ENCODE measurements around the gene NELFA. TPM values are rescaled to one million over a fixed set of nuclear protein-coding genes. Genes with fewer than 3 reads are reported as not detected.
"Not testable (repeated sequence)": the region's sequence is repeated elsewhere in the genome, so short reads cannot be mapped to it uniquely, and the experiment has no call there.

Gene NELFA
- total RNA-seq, 1 experiment from 2014 or later: 61.2 TPM

DNA sequence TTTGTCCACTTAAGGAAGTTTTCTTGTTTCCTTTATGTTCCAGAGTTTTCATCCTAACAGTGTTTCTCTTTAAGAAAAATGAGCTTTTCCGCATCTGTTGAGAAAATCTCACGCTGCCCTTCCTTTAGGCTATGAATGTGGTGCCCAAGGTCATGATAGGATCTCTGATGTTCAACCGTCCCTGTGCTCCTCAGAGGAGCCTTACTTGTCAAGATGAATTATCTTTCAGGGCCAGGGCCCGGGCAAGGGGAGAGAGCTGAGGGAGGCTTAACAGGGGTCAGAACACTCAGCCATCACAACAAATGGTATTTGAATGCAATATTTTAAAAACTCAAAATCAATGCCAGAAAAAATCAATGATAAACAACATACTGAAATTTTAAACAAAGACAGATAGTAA, 6.2 kb upstream of the NELFA start:
- DNase-seq: no peak
- H3K4me3 ChIP-seq (ENCODE audit: insufficient read depth, low read depth, low read length): no peak overlapping the region
- H3K27me3 ChIP-seq (ENCODE audit: control insufficient read depth, insufficient read depth, low read length): no peaks in the 10 kb centered on the region; the same call in none of the 2 replicates
- no peaks in the 10 kb centered on the region for H3K36me3 ChIP-seq (replicated peaks; ENCODE audit: control insufficient read depth, insufficient read depth, low read length)

DNA sequence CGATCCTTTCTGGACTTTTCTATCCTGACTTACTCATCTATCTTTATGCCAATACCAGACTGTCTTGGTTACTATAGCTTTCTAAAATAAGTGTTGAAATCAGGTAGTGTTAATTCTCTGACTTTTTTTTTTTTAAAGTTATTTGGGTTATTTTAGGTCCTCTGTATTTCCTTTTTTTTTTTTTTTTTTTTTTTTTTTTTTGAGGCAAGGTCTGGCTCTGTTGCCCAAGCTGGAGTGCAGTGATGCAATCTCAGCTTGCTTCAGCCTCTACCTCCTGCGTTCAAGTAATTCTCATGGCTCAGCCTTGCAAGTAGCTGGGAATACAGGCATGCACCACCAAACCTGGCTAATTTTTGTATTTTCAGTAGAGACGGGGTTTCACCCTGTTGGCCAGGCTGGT, 2.8 kb upstream of the NELFA start:
- no peaks in the 10 kb centered on the region; the same call in none of the 2 replicates for H3K27me3 ChIP-seq (ENCODE audit: control insufficient read depth, insufficient read depth, low read length)
- no peak overlapping the region for H3K4me3 ChIP-seq (ENCODE audit: insufficient read depth, low read depth, low read length)
- H3K36me3 ChIP-seq (replicated peaks; ENCODE audit: control insufficient read depth, insufficient read depth, low read length): no peaks in the 10 kb centered on the region; the same call in 1 of the 2 replicates
- DNase-seq: no peak

DNA sequence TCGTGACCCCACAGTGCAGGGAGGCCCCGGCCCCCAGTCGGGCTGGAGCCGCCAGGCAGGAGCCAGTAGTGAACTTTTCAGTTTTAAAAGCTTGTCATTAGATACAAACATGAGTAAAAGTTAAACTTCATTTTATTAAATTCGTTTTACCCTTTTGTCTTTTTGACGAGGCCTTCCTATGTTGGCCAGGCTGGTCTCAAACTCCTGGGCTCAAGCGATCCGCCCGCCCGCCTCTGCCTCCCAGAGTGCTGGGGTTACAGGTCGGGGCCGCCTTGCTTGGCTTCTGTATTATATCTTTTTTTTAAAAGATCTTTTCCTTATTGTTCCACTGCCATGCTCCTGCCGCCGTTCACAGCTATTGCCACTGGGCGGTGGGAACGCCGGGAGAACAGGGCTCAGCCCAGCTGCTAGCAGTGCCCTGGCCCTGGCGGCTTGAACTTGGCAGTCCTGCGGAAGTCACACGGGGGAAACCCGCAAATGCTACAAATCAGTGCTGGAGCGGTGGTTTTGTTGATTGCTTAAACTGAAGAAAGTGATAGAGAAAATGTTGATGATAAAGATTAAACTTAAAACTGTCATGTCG, 968 bp upstream of the NELFA start:
- peak; percentile 90 for DNase-seq
- no peaks in the 10 kb centered on the region; the same call in none of the 2 replicates for H3K27me3 ChIP-seq (ENCODE audit: control insufficient read depth, insufficient read depth, low read length)
- peaks cover 3% of the 10 kb centered on the region for H3K36me3 ChIP-seq (replicated peaks; ENCODE audit: control insufficient read depth, insufficient read depth, low read length)
- H3K4me3 ChIP-seq (ENCODE audit: insufficient read depth, low read depth, low read length): peak overlapping the region; percentile 99

- peaks cover 4% of the 10 kb centered on the region for H3K36me3 ChIP-seq (replicated peaks; ENCODE audit: control insufficient read depth, insufficient read depth, low read length)
- peak overlapping the region; percentile 99 for H3K4me3 ChIP-seq (ENCODE audit: insufficient read depth, low read depth, low read length)
- H3K27me3 ChIP-seq (ENCODE audit: control insufficient read depth, insufficient read depth, low read length): no peaks in the 10 kb centered on the region; the same call in none of the 2 replicates
- DNase-seq: no peak
Observed at GRCh38 chr4:2008671-2008920, 178 bp downstream of the NELFA start.

DNA sequence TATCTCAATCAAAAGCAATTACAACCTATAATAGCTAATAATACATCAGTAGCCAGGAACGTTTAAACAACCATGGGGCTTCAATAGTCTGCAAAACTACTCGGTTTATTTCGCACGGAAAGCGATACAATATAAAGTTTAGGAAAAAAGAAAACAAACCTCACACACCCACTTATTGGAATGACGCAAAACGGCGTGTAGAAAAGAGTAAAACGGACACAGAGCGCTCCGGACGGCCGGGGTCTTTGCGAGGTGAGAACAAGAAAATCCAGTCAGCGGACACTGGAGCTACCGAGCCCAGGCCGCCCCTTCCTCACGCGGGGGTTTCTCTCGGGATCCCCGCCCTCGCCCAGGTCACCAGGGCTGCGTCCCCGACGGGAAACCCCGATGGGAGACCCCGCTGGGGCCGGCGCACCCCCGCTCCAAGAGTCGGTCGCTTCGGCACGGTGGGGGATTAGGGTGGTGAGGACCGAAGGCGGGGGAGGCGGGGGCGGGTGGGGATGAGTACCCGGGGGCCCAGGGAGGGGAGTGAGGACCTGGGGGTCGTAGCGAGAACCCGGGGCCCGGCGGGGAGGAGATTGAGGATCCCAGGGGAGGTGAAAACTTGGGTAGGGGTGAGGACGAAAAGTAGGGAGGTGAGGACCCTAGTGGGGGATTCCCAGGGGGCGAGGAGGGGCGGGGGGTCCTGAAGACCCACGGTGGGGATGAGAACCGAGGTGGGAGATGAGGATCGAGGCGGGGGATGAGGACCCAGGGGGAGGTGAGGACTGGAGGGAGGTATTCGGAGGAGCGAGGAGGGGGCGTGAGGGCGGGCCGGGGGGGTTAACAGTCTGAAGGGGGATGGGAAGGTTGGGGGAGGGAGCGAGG, 737 bp downstream of the NELFA start:
- DNase-seq: peak; percentile 86
- peak overlapping the region; percentile 99 for H3K4me3 ChIP-seq (ENCODE audit: insufficient read depth, low read depth, low read length)
- H3K27me3 ChIP-seq (ENCODE audit: control insufficient read depth, insufficient read depth, low read length): no peaks in the 10 kb centered on the region; the same call in none of the 2 replicates
- H3K36me3 ChIP-seq (replicated peaks; ENCODE audit: control insufficient read depth, insufficient read depth, low read length): peaks cover 4% of the 10 kb centered on the region

- Histone ChIP-seq H3K27me3 (ENCODE audit: control insufficient read depth, insufficient read depth, low read length) (no peaks in the 10 kb centered on the region; the same call in none of the 2 replicates), H3K4me3 (ENCODE audit: insufficient read depth, low read depth, low read length) (peak overlapping the region; percentile 99; the same call in 1 of the 2 replicates), H3K36me3 (replicated peaks; ENCODE audit: control insufficient read depth, insufficient read depth, low read length) (peaks cover 4% of the 10 kb centered on the region)
- DNase-seq: no peak
Observed at GRCh38 chr4:2006956-2007653, 1.7 kb downstream of the NELFA start.

GRCh38 chr4:2006367-2006766, 2.4 kb downstream of the NELFA start:
- H3K36me3 ChIP-seq (replicated peaks; ENCODE audit: control insufficient read depth, insufficient read depth, low read length): peaks cover 4% of the 10 kb centered on the region
- DNase-seq: no peak
- no peaks in the 10 kb centered on the region; the same call in none of the 2 replicates for H3K27me3 ChIP-seq (ENCODE audit: control insufficient read depth, insufficient read depth, low read length)
- H3K4me3 ChIP-seq (ENCODE audit: insufficient read depth, low read depth, low read length): no peak overlapping the region

- H3K27me3 ChIP-seq (ENCODE audit: control insufficient read depth, insufficient read depth, low read length); DNase-seq; H3K36me3 ChIP-seq (replicated peaks; ENCODE audit: control insufficient read depth, insufficient read depth, low read length); H3K4me3 ChIP-seq (ENCODE audit: insufficient read depth, low read depth, low read length): not testable (repeated sequence)
Observed at GRCh38 chr4:2003361-2003760, 5.4 kb downstream of the NELFA start.

DNA sequence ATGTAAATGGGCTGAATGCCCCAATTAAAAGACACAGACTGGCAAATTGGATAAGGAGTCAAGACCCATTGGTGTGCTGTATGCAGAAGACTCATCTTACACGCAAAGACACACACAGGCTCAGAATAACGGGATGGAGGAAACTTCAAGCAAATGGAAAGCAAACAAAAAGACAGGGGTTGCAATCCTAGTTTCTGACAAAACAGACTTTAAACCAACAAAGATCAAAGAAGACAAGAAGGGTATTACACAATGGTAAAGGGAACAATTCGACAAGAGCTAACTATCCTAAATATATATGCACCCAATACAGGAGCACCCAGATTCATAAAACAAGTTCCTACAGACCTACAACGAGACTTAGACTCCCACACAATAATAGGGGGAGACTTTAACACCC, 9.5 kb downstream of the NELFA start:
- not testable (repeated sequence) for DNase-seq; H3K4me3 ChIP-seq (ENCODE audit: insufficient read depth, low read depth, low read length); H3K27me3 ChIP-seq (ENCODE audit: control insufficient read depth, insufficient read depth, low read length); H3K36me3 ChIP-seq (replicated peaks; ENCODE audit: control insufficient read depth, insufficient read depth, low read length)

- no peak overlapping the region for H3K4me3 ChIP-seq (ENCODE audit: insufficient read depth, low read depth, low read length)
- H3K36me3 ChIP-seq (replicated peaks; ENCODE audit: control insufficient read depth, insufficient read depth, low read length): no peaks in the 10 kb centered on the region; the same call in 1 of the 2 replicates
- no peaks in the 10 kb centered on the region for H3K27me3 ChIP-seq (ENCODE audit: control insufficient read depth, insufficient read depth, low read length)
- DNase-seq: no peak
Observed at GRCh38 chr4:1998296-1998695, 10.5 kb downstream of the NELFA start.

GRCh38 chr4:1997712-1998111, 11.1 kb downstream of the NELFA start:
- Histone ChIP-seq H3K36me3 (replicated peaks; ENCODE audit: control insufficient read depth, insufficient read depth, low read length) (no peaks in the 10 kb centered on the region; the same call in 1 of the 2 replicates), H3K27me3 (ENCODE audit: control insufficient read depth, insufficient read depth, low read length) (no peaks in the 10 kb centered on the region), H3K4me3 (ENCODE audit: insufficient read depth, low read depth, low read length) (no peak overlapping the region)
- DNase-seq: no peak

GRCh38 chr4:1996866-1997611, 11.7 kb downstream of the NELFA start:
- H3K4me3 ChIP-seq (ENCODE audit: insufficient read depth, low read depth, low read length): no peak overlapping the region
- H3K36me3 ChIP-seq (replicated peaks; ENCODE audit: control insufficient read depth, insufficient read depth, low read length): no peaks in the 10 kb centered on the region; the same call in 1 of the 2 replicates
- H3K27me3 ChIP-seq (ENCODE audit: control insufficient read depth, insufficient read depth, low read length): no peaks in the 10 kb centered on the region
- DNase-seq: no peak

GRCh38 chr4:1994938-1995337, 13.8 kb downstream of the NELFA start:
- H3K4me3 ChIP-seq (ENCODE audit: insufficient read depth, low read depth, low read length): no peak overlapping the region
- no peak for DNase-seq
- H3K27me3 ChIP-seq (ENCODE audit: control insufficient read depth, insufficient read depth, low read length): no peaks in the 10 kb centered on the region
- no peaks in the 10 kb centered on the region; the same call in none of the 2 replicates for H3K36me3 ChIP-seq (replicated peaks; ENCODE audit: control insufficient read depth, insufficient read depth, low read length)
